GM23248 (cell line): ENCODE data around the gene SLC22A3. TPM values are rescaled to one million over a fixed set of nuclear protein-coding genes. Genes with fewer than 3 reads are reported as not detected.

Experiments used
- DNase-seq: peaks from one replicate; pipeline ENCODE4 v3.0.0-alpha.2; 2015
- H2AFZ ChIP-seq: fragments of 200-600 bp; sonication (generic); 2 replicates; pipeline ENCODE4 v1.6.1; 2016; ENCODE audit warnings: antibody characterized with exemption
- H3F3A ChIP-seq: fragments of 200-600 bp; sonication (generic); 2 replicates; pipeline ENCODE4 v1.6.1; 2016; ENCODE audit warnings: mild to moderate bottlenecking, antibody characterized with exemption, mixed run types; ENCODE audit not compliant: insufficient read depth
- H3K27ac ChIP-seq: fragments of 200-600 bp; sonication (generic); 2 replicates; pipeline ENCODE4 v1.5.1; 2016; ENCODE audit warnings: mild to moderate bottlenecking
- H3K27me3 ChIP-seq: fragments of 200-600 bp; sonication (generic); replicated peaks from 2 replicates; pipeline ENCODE4 v1.6.1; 2016; ENCODE audit warnings: mild to moderate bottlenecking; ENCODE audit not compliant: insufficient read depth
- H3K36me3 ChIP-seq: fragments of 200-600 bp; sonication (generic); 2 replicates; pipeline ENCODE4 v1.6.1; 2016; ENCODE audit warnings: low read depth, mild to moderate bottlenecking
- H3K4me1 ChIP-seq: fragments of 200-600 bp; sonication (generic); 2 replicates; pipeline ENCODE4 v1.6.1; 2016; ENCODE audit warnings: mild to moderate bottlenecking; ENCODE audit not compliant: insufficient read depth
- H3K4me2 ChIP-seq: fragments of 200-600 bp; sonication (generic); one replicate; pipeline ENCODE4 v1.6.1; 2016; ENCODE audit warnings: mild to moderate bottlenecking; ENCODE audit not compliant: unreplicated experiment
- H3K4me3 ChIP-seq: fragments of 200-600 bp; sonication (generic); 2 replicates; pipeline ENCODE4 v1.5.1; 2016; ENCODE audit warnings: mild to moderate bottlenecking
- H3K79me2 ChIP-seq: fragments of 200-600 bp; sonication (generic); 2 replicates; pipeline ENCODE4 v1.6.1; 2016; ENCODE audit warnings: mild to moderate bottlenecking; ENCODE audit not compliant: insufficient read depth
- H3K9ac ChIP-seq: fragments of 200-600 bp; sonication (generic); 2 replicates; pipeline ENCODE4 v1.6.1; 2016; ENCODE audit warnings: mild to moderate bottlenecking
- H3K9me2 ChIP-seq: fragments of 200-600 bp; sonication (generic); 2 replicates; pipeline ENCODE4 v1.6.1; 2016; ENCODE audit warnings: mixed run types, mild to moderate bottlenecking, moderate library complexity; ENCODE audit not compliant: insufficient read depth
- H3K9me3 ChIP-seq: fragments of 200-600 bp; sonication (generic); one replicate; pipeline ENCODE4 v1.6.1; 2017; ENCODE audit warnings: low read depth
- H4K20me1 ChIP-seq: fragments of 200-600 bp; sonication (generic); 2 replicates; pipeline ENCODE4 v1.6.0; 2016; ENCODE audit not compliant: insufficient read depth
- EZH2 ChIP-seq: fragments of 200-600 bp; sonication (generic); IDR thresholded peaks from 2 replicates; pipeline ENCODE4 v1.6.1; 2018; ENCODE audit warnings: antibody characterized with exemption, mild to moderate bottlenecking; ENCODE audit not compliant: insufficient read depth, poor library complexity, severe bottlenecking
- EZH2phosphoT487 ChIP-seq: fragments of 200-600 bp; sonication (generic); IDR thresholded peaks from 2 replicates; pipeline ENCODE4 v1.6.1; 2018; ENCODE audit warnings: antibody characterized with exemption, moderate library complexity, mild to moderate bottlenecking, low read depth; ENCODE audit not compliant: insufficient read depth
- WGBS, 2 experiments: methylation state at CpG; one replicate each; pipeline ENCODE4 v1.1.6; 2015 to 2017; ENCODE audit warnings: low lambda C conversion rate in 2 of 2, low coverage in 1 of 2; ENCODE audit errors: missing lambda C conversion rate in 2 of 2; 5-methylcytosine and 5-hydroxymethylcytosine counted together
- in situ Hi-C: fragments of 300-500 bp; cut with MboI; formaldehyde crosslinking; loops from 2 replicates; pipeline ENCODE4 v1.15.0; 2020
- polyA plus RNA-seq: library from polyadenylated mRNA; unstranded; fragments of >200 nt; fragmentation: Nextera tagmentation; extraction: Ambion mirVana; gene quantifications from 2 replicates; pipeline ENCODE4 v1.2.1, GENCODE V29; 2016
- total RNA-seq: library from RNA; depleted of rRNA; stranded (reverse); fragments of >200 nt; shearing (Covaris generic); gene quantifications from 2 replicates; pipeline ENCODE4 v1.2.3, GENCODE V29; 2014

SLC22A3 gene
- total and polyA plus RNA-seq, 2 experiments from 2014 or later, result not detected

DNA sequence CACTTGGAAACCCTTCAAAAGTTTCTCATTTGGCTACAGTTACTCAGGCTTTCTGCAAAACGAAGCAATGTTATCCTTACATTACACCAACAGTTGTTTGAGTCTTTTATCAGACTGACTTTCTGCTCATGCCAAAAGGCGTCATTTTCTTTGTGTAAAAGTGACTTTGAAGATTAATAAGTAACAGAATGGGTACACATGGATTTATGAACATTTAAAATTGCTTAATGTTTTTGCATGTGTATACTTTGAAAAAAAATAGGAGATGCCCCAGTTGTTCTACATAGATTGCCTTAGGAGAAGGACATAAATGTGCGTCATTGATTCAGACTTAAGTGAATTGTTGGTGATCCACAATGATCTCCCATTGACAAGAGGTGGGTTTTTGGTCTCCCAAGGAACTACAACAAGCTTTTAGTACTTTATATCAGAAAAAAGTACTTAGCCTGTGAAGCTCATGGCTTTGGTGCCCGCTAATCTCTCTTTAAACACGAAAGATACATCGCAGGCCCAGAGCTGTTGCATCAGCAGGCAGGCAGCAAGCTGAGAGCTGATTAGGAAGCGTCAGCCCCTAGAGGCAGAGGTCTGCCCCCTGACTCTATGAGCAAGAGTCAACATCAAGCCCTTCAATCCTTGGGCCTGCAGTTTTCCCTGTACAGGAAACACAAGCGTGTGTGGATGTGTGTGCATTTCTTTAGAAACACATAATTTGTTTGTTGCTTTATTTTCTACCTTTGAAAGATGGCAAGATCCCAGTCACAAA is 45.9 kb downstream of the SLC22A3 start:
- Histone ChIP-seq H3K27ac (no peak overlapping the region), H3K4me2 (no peak overlapping the region)
- 71 to 78% methylated on average over 8 of the region's 8 CpGs for WGBS, 2 experiments

DNA sequence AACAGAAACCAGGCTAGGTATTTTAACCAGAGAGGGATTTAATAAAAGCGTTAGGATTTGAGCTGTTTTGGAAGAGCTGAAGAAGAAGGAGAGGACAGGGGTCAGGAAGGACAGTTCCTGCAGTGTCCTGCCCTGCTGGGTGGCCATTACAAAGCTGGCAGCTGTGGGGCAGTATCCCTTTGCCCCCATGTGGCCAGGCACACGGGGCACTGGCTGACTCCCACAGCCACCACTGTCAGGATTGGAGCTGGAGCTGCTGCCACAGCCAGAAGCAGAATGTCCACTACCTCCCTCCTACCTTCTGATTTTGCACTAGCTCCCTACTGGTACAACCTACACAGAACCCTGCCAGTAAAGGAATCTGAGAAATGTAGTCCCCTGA is 46.5 kb downstream of the SLC22A3 start:
- Histone ChIP-seq H4K20me1 (no peaks in the 10 kb centered on the region), H3K9me2 (no peaks in the 10 kb centered on the region), H3F3A (no peaks in the 10 kb centered on the region), H3K27me3 (no peaks in the 10 kb centered on the region), H3K9ac (no peak overlapping the region), H2AFZ (no peak overlapping the region), H3K27ac (no peak overlapping the region), H3K4me1 (no peaks in the 10 kb centered on the region), H3K4me3 (no peak overlapping the region), H3K79me2 (no peaks in the 10 kb centered on the region), H3K9me3 (no peaks in the 10 kb centered on the region), H3K4me2 (no peak overlapping the region), H3K36me3 (no peaks in the 10 kb centered on the region)
- DNase-seq, result no peak
- WGBS, 2 experiments, result 42 to 73% methylated on average over 2 of the region's 2 CpGs
- in situ Hi-C loops, result no loop called here
- TF ChIP-seq EZH2, result no peak
- TF ChIP-seq EZH2phosphoT487, result no peak

More for the DNA sequence above, 45.9 kb downstream of the SLC22A3 start:
- H3K4me1 ChIP-seq, result no peaks in the 10 kb centered on the region
- H3K9me3 ChIP-seq, result no peaks in the 10 kb centered on the region
- TF ChIP-seq EZH2phosphoT487, result no peak
- no peak for TF ChIP-seq EZH2
- no peaks in the 10 kb centered on the region for H3K79me2 ChIP-seq
- H2AFZ ChIP-seq, result no peak overlapping the region
- no peak overlapping the region for H3K9ac ChIP-seq
- H3K9me2 ChIP-seq, result no peaks in the 10 kb centered on the region
- H3K36me3 ChIP-seq, result no peaks in the 10 kb centered on the region
- no peak overlapping the region for H3K4me3 ChIP-seq
- no peaks in the 10 kb centered on the region for H3K27me3 ChIP-seq
- in situ Hi-C loops, result no loop called here
- DNase-seq, result no peak
- no peaks in the 10 kb centered on the region for H3F3A ChIP-seq
- H4K20me1 ChIP-seq, result no peaks in the 10 kb centered on the region

DNA sequence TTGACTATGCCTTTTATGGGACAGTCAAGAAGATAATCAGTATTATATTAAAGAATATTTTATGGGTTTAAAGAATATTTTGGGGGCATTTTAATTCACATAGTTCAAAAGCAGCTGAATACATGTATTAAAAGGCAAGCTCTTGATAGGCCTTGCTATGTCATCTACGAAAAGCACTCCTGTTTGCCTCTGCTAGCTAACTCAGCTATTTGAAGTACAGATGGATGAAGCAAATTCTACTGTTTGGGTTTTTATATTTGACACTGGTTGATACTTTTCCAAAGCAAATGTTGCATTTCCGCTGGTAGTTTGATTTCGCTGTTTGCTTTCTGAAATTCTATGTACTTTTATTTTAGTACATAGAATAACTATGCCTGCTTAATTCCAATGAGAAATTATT is 47.0 kb downstream of the SLC22A3 start:
- no peaks in the 10 kb centered on the region for H3F3A ChIP-seq
- TF ChIP-seq EZH2 (no peak), EZH2phosphoT487 (no peak)
- H3K9me3 ChIP-seq, result no peaks in the 10 kb centered on the region
- H3K27me3 ChIP-seq, result no peaks in the 10 kb centered on the region
- H3K79me2 ChIP-seq, result no peaks in the 10 kb centered on the region
- no peaks in the 10 kb centered on the region for H4K20me1 ChIP-seq
- no peaks in the 10 kb centered on the region for H3K9me2 ChIP-seq
- no peaks in the 10 kb centered on the region for H3K4me1 ChIP-seq
- no peak overlapping the region for H3K27ac ChIP-seq
- in situ Hi-C loops, result no loop called here
- no peaks in the 10 kb centered on the region for H3K36me3 ChIP-seq
- no peak for DNase-seq
- H3K4me3 ChIP-seq, result no peak overlapping the region
- H2AFZ ChIP-seq, result no peak overlapping the region
- H3K4me2 ChIP-seq, result no peak overlapping the region
- 84 to 88% methylated on average over 3 of the region's 3 CpGs for WGBS, 2 experiments
- H3K9ac ChIP-seq, result no peak overlapping the region

DNA sequence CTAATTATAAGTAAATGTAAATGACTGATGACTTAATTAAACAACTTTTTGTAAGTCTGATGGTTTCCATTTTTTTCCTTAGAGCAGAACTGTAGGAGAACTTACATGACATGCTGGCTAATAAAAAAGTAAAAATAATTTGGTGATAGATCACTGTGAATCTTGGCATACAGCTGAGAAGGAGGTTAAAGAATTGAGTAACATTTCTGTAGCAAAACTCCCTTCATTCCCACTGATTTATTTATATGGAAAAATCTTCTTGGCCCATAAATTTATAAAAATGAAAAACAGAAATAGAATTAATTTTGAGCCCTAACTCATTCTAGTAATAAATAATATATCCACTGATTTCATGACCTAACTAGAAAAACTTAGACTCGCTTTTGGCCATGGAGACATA is 48.1 kb downstream of the SLC22A3 start:
- TF ChIP-seq EZH2 (no peak), EZH2phosphoT487 (no peak)
- in situ Hi-C loops, result no loop called here
- WGBS, 2 experiments, result 67 to 69% methylated on average over 1 of the region's 1 CpG
- Histone ChIP-seq H3K36me3 (no peaks in the 10 kb centered on the region), H3K4me1 (no peaks in the 10 kb centered on the region), H3K4me2 (no peak overlapping the region), H3K9ac (no peak overlapping the region), H3K4me3 (no peak overlapping the region), H4K20me1 (no peaks in the 10 kb centered on the region), H3F3A (no peaks in the 10 kb centered on the region), H3K27me3 (no peaks in the 10 kb centered on the region), H2AFZ (no peak overlapping the region), H3K9me2 (no peaks in the 10 kb centered on the region), H3K9me3 (no peaks in the 10 kb centered on the region), H3K79me2 (no peaks in the 10 kb centered on the region), H3K27ac (no peak overlapping the region)
- no peak for DNase-seq
